ENCODE data around the gene PCDH17. TPM values are rescaled to one million over a fixed set of nuclear protein-coding genes. Genes with fewer than 3 reads are reported as not detected.

PCDH17 gene
- total and polyA plus RNA-seq, 2 of the 8 experiments (the other 6 are each of a cell fraction or from before 2014, with no cell fraction given), result 0.20 to 0.60 TPM

DNA sequence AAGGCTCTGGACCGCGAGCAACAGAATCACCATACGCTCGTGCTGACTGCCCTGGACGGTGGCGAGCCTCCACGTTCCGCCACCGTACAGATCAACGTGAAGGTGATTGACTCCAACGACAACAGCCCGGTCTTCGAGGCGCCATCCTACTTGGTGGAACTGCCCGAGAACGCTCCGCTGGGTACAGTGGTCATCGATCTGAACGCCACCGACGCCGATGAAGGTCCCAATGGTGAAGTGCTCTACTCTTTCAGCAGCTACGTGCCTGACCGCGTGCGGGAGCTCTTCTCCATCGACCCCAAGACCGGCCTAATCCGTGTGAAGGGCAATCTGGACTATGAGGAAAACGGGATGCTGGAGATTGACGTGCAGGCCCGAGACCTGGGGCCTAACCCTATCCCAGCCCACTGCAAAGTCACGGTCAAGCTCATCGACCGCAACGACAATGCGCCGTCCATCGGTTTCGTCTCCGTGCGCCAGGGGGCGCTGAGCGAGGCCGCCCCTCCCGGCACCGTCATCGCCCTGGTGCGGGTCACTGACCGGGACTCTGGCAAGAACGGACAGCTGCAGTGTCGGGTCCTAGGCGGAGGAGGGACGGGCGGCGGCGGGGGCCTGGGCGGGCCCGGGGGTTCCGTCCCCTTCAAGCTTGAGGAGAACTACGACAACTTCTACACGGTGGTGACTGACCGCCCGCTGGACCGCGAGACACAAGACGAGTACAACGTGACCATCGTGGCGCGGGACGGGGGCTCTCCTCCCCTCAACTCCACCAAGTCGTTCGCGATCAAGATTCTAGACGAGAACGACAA, 1.8 kb downstream of the PCDH17 start (continued):
- TF ChIP-seq, protein P1, sequence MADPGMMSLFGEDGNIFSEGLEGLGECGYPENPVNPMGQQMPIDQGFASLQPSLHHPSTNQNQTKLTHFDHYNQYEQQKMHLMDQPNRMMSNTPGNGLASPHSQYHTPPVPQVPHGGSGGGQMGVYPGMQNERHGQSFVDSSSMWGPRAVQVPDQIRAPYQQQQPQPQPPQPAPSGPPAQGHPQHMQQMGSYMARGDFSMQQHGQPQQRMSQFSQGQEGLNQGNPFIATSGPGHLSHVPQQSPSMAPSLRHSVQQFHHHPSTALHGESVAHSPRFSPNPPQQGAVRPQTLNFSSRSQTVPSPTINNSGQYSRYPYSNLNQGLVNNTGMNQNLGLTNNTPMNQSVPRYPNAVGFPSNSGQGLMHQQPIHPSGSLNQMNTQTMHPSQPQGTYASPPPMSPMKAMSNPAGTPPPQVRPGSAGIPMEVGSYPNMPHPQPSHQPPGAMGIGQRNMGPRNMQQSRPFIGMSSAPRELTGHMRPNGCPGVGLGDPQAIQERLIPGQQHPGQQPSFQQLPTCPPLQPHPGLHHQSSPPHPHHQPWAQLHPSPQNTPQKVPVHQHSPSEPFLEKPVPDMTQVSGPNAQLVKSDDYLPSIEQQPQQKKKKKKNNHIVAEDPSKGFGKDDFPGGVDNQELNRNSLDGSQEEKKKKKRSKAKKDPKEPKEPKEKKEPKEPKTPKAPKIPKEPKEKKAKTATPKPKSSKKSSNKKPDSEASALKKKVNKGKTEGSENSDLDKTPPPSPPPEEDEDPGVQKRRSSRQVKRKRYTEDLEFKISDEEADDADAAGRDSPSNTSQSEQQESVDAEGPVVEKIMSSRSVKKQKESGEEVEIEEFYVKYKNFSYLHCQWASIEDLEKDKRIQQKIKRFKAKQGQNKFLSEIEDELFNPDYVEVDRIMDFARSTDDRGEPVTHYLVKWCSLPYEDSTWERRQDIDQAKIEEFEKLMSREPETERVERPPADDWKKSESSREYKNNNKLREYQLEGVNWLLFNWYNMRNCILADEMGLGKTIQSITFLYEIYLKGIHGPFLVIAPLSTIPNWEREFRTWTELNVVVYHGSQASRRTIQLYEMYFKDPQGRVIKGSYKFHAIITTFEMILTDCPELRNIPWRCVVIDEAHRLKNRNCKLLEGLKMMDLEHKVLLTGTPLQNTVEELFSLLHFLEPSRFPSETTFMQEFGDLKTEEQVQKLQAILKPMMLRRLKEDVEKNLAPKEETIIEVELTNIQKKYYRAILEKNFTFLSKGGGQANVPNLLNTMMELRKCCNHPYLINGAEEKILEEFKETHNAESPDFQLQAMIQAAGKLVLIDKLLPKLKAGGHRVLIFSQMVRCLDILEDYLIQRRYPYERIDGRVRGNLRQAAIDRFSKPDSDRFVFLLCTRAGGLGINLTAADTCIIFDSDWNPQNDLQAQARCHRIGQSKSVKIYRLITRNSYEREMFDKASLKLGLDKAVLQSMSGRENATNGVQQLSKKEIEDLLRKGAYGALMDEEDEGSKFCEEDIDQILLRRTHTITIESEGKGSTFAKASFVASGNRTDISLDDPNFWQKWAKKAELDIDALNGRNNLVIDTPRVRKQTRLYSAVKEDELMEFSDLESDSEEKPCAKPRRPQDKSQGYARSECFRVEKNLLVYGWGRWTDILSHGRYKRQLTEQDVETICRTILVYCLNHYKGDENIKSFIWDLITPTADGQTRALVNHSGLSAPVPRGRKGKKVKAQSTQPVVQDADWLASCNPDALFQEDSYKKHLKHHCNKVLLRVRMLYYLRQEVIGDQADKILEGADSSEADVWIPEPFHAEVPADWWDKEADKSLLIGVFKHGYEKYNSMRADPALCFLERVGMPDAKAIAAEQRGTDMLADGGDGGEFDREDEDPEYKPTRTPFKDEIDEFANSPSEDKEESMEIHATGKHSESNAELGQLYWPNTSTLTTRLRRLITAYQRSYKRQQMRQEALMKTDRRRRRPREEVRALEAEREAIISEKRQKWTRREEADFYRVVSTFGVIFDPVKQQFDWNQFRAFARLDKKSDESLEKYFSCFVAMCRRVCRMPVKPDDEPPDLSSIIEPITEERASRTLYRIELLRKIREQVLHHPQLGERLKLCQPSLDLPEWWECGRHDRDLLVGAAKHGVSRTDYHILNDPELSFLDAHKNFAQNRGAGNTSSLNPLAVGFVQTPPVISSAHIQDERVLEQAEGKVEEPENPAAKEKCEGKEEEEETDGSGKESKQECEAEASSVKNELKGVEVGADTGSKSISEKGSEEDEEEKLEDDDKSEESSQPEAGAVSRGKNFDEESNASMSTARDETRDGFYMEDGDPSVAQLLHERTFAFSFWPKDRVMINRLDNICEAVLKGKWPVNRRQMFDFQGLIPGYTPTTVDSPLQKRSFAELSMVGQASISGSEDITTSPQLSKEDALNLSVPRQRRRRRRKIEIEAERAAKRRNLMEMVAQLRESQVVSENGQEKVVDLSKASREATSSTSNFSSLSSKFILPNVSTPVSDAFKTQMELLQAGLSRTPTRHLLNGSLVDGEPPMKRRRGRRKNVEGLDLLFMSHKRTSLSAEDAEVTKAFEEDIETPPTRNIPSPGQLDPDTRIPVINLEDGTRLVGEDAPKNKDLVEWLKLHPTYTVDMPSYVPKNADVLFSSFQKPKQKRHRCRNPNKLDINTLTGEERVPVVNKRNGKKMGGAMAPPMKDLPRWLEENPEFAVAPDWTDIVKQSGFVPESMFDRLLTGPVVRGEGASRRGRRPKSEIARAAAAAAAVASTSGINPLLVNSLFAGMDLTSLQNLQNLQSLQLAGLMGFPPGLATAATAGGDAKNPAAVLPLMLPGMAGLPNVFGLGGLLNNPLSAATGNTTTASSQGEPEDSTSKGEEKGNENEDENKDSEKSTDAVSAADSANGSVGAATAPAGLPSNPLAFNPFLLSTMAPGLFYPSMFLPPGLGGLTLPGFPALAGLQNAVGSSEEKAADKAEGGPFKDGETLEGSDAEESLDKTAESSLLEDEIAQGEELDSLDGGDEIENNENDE (IDR thresholded peaks at IDR 0.05; ENCODE audit: insufficient replicate concordance, low read length), result no peak
- TF ChIP-seq JUND (IDR thresholded peaks at IDR 0.05; ENCODE audit: low read length) (no peak), SIRT6 (IDR thresholded peaks at IDR 0.05; ENCODE audit: low read length) (no peak), NRF1 (IDR thresholded peaks at IDR 0.05; ENCODE audit: low read depth, low read length) (no peak), SIX5 (IDR thresholded peaks at IDR 0.05; ENCODE audit: low read depth, low read length) (no peak), TAF7 (optimal IDR thresholded peaks at IDR 0.05; ENCODE audit: borderline replicate concordance, low read depth, low read length) (no peak), JUN (IDR thresholded peaks at IDR 0.05; ENCODE audit: low read depth, low read length) (no peak), KDM4A (IDR thresholded peaks at IDR 0.05; ENCODE audit: low read depth, low read length, severe bottlenecking) (peak; percentile 35), CTBP2 (IDR thresholded peaks at IDR 0.05; ENCODE audit: borderline replicate concordance, insufficient read depth, insufficient read length, low read length) (no peak), ASH2L (IDR thresholded peaks at IDR 0.05; ENCODE audit: low read length) (no peak), TCF12 (IDR thresholded peaks at IDR 0.05; ENCODE audit: low read depth, low read length) (no peak)

Data from H1 (cell line).